ENCODE results near the gene PRPF38B.
"Not testable (repeated sequence)": the region's sequence is repeated elsewhere in the genome, so short reads cannot be mapped to it uniquely, and the experiment has no call there.

PRPF38B gene, protein sequence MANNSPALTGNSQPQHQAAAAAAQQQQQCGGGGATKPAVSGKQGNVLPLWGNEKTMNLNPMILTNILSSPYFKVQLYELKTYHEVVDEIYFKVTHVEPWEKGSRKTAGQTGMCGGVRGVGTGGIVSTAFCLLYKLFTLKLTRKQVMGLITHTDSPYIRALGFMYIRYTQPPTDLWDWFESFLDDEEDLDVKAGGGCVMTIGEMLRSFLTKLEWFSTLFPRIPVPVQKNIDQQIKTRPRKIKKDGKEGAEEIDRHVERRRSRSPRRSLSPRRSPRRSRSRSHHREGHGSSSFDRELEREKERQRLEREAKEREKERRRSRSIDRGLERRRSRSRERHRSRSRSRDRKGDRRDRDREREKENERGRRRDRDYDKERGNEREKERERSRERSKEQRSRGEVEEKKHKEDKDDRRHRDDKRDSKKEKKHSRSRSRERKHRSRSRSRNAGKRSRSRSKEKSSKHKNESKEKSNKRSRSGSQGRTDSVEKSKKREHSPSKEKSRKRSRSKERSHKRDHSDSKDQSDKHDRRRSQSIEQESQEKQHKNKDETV

DNA sequence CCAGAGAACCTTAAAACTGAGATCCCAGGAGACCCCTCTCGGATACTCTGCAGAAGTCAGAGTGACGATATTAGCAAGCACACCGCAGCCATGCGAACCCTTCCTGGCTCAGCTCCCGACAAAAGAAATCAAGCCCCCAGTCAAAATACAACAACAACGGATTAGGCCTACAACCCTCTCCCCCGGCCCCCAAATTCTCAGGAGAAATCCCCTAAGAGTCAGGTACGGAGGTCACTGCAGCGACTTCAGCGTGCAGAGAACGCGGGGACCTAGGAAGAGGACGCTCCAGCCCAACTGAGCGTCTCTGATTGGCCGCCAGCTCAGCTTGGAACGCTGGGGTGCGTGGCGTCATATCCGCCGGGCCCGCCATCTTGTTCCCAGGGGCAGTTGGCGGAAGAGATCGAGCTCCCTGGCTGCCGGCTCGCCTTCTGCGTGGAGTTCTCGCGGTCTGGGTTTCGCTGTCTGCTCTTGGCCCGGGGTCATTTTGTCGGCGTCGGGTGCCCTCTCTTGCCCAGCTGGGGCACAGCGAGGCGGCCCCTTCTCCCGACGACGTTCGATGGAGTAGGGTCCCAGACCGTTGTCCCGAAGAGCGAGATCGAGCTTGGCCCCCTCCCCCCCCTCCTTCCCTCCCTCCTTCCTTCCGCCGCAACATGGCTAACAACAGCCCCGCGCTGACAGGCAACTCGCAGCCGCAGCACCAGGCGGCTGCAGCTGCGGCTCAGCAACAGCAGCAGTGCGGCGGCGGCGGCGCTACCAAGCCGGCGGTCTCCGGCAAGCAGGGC lies at the start of gene PRPF38B:
Gene PRPF38B (plus strand): TSS at position 369 of the 782 bp plus-strand sequence. CDS start 282 bp downstream, at position 651.
- peak; percentile 93 for DNase-seq (ENCODE audit: low spot score)

DNA sequence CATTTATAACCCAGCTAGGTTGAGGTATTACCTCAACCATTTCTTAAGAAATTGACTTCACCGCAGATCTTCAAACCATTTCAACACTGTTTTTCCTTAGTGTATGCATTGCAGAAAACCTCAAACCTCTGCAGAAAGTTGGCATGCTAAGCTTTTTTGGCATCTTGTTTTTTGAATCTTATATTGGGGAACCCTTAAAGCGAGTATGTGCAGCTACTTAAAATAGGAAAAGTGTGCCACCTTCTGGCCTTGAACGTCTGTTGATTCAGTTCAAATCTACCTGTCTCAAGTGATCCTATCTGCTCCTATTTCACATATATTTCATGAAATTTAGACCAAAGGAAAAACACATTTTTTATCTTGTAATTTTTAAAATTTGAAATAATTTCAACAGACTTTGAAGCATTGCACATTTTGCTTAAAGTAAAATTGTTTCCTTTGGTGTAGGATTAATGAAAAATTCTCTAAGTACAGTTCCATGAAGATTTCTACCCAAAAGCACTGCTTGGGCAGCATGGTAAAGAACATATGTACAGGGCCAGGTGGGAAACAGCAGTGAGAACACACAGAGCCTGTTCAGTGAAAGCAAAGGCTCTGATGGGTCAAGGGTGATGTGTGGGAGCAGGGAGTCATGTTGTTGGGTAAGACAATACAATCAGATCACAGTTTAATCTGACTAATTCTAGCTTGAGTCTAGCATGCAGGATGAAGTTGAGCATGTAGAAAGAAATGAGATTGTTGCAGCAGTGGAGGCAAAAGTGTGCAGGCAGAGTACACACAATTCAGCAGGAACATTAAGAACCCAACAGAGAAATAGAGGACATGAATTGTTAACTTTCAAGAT lies 48.4 kb upstream of the PRPF38B start:
- peak; percentile 50 for DNase-seq (ENCODE audit: low spot score)

- DNase-seq (ENCODE audit: low spot score): no peak
Measured at GRCh38 chr1:108644984-108645383, 47.1 kb upstream of the PRPF38B start.

DNA sequence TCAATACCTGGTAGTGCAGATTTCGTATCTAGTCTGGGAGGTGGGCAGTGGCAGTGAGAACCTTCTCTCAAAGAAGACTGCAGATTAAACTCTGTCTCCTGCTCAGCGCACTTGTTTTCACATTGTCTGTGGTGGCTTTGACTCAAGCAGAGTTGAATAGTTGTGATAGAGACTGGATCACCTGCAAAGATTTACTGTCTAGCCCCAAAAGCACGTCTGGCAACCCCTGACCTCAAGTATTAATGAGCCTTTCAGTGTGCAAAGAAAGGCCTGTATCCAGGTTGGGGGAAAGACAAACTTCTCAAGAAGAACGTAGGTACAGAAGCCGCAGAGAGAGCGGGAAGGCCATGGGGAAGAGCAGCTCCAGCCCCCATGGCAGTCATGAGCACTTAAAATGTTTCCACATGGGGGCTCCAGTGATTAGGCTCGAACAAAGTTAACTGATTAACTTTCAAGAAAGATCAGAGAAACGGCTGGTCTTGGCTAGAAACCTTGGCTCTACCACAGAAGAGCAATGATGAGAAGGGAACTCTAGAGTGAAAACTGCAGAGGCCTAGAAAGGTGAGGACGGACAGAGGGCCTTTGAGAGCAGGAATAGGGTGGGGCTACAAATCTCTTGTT lies 46.4 kb upstream of the PRPF38B start:
- no peak for DNase-seq (ENCODE audit: low spot score)

GRCh38 chr1:108646265-108646647 lies 45.9 kb upstream of the PRPF38B start:
- DNase-seq (ENCODE audit: low spot score): no peak

DNA sequence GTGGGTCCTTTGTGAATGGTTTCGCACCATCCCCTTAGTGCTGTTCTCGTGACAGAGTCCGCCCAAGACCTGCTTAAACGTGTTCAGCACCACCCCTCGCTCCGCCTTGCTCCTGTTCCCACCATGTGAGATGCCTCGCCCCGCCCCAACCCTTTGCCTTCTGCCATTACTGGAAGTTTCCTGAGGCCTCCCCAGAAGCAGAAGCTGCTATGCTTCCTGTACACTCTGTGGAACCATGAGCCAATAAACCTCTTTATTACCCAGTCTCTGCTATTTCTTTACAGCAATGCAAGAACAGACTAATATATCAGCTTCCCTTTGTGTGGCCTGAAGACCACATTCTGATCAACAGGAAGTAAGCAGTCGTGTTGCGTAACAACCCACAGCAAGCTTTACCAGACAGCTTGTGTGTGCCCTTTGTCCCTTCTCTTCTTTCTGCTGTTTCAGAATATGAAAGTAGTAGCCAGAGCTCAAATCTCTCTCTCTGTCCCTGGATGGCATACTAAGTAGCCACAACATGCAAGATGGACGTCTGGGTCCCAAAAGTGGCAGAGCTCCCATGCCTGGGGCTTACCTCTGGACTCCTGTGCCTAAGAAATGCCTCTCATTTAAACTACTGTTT lies 45.4 kb upstream of the PRPF38B start:
- DNase-seq (ENCODE audit: low spot score): no peak

DNA sequence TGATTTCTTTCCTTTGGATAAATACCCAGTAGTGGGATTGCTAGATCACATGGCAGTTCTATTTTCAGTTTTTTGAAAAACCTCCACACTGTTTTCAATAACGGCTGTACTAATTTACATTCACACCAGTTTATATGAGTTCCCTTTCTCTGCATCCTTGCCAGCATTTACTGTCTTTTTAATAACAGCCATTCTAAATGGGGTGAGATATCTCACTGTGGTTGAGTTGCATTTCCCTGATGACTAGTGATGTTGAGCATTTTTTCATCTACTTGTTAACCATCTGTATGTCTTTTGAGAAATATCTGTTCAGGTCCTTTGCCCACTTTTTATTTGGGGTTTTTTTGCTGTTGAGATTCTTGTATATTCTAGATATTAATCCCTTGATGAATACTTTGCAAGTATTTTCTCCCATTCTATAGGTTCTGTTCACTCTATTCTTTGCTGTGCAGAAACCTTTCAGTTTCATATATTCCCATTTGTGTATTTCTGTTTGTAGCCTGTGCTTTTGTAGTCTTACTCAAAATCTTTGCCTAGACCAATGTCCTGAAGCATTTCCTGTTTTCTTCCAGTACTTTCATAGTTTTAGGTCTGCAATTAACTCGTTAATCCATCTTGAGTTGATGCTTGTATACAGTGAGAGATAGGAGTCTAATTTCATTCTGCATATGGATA lies 38.5 kb upstream of the PRPF38B start:
- DNase-seq (ENCODE audit: low spot score): no peak

GRCh38 chr1:108657356-108658080 lies 34.6 kb upstream of the PRPF38B start:
- DNase-seq (ENCODE audit: low spot score): no peak

GRCh38 chr1:108661030-108661609 lies 31.0 kb upstream of the PRPF38B start, which contains the start of gene HENMT1:
Gene HENMT1 (minus strand): TSS chr1:108661093. CDS start chr1:108659884, 1,209 bp downstream.
- peak; percentile 50 for DNase-seq (ENCODE audit: low spot score)

DNA sequence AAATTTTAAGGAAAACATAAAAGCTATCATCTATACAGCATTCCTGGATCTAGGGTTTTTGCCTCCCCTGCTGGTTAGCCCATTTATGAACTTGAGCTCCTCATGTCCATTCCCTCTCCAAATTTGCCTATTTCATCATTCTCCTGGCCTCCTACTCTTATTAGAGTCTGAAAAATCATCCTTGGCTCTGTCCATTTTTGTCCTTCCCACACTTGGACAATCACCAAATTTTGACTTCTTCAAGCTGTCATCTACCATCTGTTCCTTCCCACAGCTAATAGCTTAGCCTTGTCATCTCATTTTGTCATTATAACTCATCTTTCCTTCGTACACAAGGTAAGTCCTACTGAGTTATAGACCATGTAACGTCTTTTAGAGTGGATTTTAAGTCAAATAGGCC lies 29.0 kb upstream of the PRPF38B start:
- DNase-seq (ENCODE audit: low spot score): no peak

- no peak for DNase-seq (ENCODE audit: low spot score)
Measured at GRCh38 chr1:108664481-108664880, 27.6 kb upstream of the PRPF38B start.

- no peak for DNase-seq (ENCODE audit: low spot score)
Measured at GRCh38 chr1:108665067-108665466, 27.0 kb upstream of the PRPF38B start.

- no peak for DNase-seq (ENCODE audit: low spot score)
Measured at GRCh38 chr1:108665771-108666170, 26.3 kb upstream of the PRPF38B start.

- not testable (repeated sequence) for DNase-seq (ENCODE audit: low spot score)
Measured at GRCh38 chr1:108667422-108667821, 24.7 kb upstream of the PRPF38B start.

DNA sequence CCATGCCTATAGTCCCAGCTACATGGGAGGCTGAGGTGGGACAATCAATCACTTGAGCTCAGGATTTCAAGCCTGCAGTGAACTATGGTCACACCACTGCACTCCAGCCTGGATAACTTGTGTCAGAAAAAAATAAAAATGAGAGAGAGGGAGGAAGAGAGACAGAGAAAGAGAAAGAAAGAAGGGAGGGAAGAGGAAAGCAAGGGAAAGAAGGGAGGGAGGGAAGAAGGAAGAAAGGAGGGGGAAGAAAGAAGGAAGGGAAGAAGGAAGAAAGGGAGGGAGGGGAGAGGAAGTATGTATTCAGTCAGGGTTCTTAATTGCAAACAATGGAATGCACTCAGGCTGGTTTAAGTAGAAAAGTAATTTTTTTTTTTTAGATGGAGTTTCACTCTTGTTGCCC lies 23.3 kb upstream of the PRPF38B start:
- no peak for DNase-seq (ENCODE audit: low spot score)

- no peak for DNase-seq (ENCODE audit: low spot score)
Measured at GRCh38 chr1:108669679-108670078, 22.4 kb upstream of the PRPF38B start.

GRCh38 chr1:108670131-108670773 lies 21.9 kb upstream of the PRPF38B start:
- DNase-seq (ENCODE audit: low spot score): no peak

DNA sequence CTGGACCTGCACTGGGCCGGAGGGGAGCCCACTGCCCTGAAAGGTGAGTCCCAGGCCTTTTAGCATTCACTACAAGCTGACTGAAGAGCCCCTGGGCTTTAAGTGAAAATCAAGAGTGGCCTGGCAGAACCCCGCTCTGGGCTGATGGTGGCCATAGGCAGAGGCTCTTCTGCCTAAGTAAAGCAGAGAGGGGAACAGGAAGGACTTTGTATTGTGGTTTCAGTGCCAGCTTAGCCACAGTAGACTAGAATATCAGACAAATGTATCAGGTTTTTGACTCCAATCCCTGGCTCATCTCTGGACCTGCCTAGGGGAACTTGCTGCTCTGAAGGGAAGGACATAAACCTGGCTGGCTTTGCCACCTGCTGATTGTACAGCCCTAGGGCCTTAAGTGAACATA lies 21.0 kb upstream of the PRPF38B start:
- DNase-seq (ENCODE audit: low spot score): no peak

DNA sequence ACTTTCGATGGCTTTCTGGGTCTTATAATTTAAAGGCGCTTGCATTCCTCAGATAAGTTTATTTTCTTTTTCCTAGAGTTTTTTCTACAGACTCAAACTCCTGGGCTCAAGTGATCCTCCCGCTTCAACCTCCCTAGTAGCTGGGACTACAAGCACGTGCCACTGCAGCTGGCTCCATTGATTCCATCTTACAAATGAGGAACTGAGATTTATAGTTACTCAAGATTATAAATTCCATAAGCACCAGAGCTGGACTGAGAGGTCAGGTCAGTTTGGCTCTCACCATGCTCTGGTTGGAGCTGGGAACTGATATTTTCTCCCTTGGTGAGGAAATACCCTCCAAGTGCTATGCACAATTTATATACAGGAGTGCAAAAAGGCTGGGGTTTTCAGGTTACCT lies 13.4 kb upstream of the PRPF38B start:
- no peak for DNase-seq (ENCODE audit: low spot score)
